ENCODE results near the gene NXPH3. TPM values are rescaled to one million over a fixed set of nuclear protein-coding genes. Genes with fewer than 3 reads are reported as not detected.

The NXPH3 gene
- total and polyA plus RNA-seq, 9 of the 15 experiments (the other 6 are each of a cell fraction or from before 2014, with no cell fraction given) = 0.04 to 0.27 (median 0.07) TPM; not detected in 2

- TF ChIP-seq, protein P1, sequence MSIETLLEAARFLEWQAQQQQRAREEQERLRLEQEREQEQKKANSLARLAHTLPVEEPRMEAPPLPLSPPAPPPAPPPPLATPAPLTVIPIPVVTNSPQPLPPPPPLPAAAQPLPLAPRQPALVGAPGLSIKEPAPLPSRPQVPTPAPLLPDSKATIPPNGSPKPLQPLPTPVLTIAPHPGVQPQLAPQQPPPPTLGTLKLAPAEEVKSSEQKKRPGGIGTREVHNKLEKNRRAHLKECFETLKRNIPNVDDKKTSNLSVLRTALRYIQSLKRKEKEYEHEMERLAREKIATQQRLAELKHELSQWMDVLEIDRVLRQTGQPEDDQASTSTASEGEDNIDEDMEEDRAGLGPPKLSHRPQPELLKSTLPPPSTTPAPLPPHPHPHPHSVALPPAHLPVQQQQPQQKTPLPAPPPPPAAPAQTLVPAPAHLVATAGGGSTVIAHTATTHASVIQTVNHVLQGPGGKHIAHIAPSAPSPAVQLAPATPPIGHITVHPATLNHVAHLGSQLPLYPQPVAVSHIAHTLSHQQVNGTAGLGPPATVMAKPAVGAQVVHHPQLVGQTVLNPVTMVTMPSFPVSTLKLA (conservative IDR thresholded peaks at IDR 0.05) = no peak
- TF ChIP-seq ZNF830 (CRISPR knock-in tag; IDR thresholded peaks at IDR 0.05) (no peak), CSDE1 (IDR thresholded peaks at IDR 0.05) (no peak), MIER1 (IDR thresholded peaks at IDR 0.05; ENCODE audit: low read depth) (no peak), SNIP1 (IDR thresholded peaks at IDR 0.05; ENCODE audit: low read depth) (no peak)
- TF ChIP-seq, protein P2, sequence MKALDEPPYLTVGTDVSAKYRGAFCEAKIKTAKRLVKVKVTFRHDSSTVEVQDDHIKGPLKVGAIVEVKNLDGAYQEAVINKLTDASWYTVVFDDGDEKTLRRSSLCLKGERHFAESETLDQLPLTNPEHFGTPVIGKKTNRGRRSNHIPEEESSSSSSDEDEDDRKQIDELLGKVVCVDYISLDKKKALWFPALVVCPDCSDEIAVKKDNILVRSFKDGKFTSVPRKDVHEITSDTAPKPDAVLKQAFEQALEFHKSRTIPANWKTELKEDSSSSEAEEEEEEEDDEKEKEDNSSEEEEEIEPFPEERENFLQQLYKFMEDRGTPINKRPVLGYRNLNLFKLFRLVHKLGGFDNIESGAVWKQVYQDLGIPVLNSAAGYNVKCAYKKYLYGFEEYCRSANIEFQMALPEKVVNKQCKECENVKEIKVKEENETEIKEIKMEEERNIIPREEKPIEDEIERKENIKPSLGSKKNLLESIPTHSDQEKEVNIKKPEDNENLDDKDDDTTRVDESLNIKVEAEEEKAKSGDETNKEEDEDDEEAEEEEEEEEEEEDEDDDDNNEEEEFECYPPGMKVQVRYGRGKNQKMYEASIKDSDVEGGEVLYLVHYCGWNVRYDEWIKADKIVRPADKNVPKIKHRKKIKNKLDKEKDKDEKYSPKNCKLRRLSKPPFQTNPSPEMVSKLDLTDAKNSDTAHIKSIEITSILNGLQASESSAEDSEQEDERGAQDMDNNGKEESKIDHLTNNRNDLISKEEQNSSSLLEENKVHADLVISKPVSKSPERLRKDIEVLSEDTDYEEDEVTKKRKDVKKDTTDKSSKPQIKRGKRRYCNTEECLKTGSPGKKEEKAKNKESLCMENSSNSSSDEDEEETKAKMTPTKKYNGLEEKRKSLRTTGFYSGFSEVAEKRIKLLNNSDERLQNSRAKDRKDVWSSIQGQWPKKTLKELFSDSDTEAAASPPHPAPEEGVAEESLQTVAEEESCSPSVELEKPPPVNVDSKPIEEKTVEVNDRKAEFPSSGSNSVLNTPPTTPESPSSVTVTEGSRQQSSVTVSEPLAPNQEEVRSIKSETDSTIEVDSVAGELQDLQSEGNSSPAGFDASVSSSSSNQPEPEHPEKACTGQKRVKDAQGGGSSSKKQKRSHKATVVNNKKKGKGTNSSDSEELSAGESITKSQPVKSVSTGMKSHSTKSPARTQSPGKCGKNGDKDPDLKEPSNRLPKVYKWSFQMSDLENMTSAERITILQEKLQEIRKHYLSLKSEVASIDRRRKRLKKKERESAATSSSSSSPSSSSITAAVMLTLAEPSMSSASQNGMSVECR (CRISPR knock-in tag; IDR thresholded peaks at IDR 0.05) = no peak
- TF ChIP-seq, protein P3, sequence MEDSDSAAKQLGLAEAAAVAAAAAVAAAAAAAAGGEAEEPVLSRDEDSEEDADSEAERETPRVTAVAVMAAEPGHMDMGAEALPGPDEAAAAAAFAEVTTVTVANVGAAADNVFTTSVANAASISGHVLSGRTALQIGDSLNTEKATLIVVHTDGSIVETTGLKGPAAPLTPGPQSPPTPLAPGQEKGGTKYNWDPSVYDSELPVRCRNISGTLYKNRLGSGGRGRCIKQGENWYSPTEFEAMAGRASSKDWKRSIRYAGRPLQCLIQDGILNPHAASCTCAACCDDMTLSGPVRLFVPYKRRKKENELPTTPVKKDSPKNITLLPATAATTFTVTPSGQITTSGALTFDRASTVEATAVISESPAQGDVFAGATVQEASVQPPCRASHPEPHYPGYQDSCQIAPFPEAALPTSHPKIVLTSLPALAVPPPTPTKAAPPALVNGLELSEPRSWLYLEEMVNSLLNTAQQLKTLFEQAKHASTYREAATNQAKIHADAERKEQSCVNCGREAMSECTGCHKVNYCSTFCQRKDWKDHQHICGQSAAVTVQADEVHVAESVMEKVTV (CRISPR knock-in tag; IDR thresholded peaks at IDR 0.05) = no peak
These were observed 20.3 kb downstream of the NXPH3 start (continued) for GRCh38 chr17:49595980-49596379.

Measured in K562 (cell line).